Astrocyte of the cerebellum (primary cell): Measurements from ENCODE around the gene VANGL2.

Experiments
- DNase-seq: peaks from one replicate; pipeline ENCODE4 v3.0.0-alpha.2; 2011; ENCODE audit warnings: low read depth
- H3K4me3 ChIP-seq: 2 replicates; pipeline ENCODE4 v1.5.1; 2011; ENCODE audit warnings: mild to moderate bottlenecking, low read depth, low read length, moderate library complexity
- in situ Hi-C: cut with HindIII; loops from 2 replicates; pipeline ENCODE4 v1.10.0; 2017; ENCODE audit warnings: low sequenced_read_pairs
- TF ChIP-seq, protein P1 (sequence below): IDR thresholded peaks from 2 replicates; pipeline ENCODE4 v1.5.1; 2012; ENCODE audit warnings: low read length, low read depth, moderate library complexity, mild to moderate bottlenecking; ENCODE audit errors: missing control alignments

VANGL2 gene

DNA sequence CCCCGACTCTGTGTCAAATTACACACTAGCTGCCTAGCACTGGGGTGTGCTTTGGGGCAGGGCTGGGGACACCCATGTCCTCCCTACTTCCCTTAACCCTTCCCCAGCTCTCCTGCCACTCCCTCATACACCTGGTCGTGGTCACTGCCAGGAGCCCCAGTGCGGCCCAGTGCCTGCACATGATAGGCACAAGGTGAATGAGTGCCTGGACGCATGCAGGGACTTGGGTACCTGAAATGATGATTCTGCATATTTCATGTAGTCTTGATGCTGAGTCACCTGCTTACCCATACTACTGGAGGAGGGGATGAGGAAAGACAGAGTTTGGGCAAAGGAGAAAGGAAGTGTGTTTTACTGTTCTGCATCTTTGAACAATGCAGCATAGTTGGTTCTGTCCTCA lies 1.5 kb upstream of the VANGL2 start:
- TF ChIP-seq, protein P1, sequence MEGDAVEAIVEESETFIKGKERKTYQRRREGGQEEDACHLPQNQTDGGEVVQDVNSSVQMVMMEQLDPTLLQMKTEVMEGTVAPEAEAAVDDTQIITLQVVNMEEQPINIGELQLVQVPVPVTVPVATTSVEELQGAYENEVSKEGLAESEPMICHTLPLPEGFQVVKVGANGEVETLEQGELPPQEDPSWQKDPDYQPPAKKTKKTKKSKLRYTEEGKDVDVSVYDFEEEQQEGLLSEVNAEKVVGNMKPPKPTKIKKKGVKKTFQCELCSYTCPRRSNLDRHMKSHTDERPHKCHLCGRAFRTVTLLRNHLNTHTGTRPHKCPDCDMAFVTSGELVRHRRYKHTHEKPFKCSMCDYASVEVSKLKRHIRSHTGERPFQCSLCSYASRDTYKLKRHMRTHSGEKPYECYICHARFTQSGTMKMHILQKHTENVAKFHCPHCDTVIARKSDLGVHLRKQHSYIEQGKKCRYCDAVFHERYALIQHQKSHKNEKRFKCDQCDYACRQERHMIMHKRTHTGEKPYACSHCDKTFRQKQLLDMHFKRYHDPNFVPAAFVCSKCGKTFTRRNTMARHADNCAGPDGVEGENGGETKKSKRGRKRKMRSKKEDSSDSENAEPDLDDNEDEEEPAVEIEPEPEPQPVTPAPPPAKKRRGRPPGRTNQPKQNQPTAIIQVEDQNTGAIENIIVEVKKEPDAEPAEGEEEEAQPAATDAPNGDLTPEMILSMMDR = no peak

DNA sequence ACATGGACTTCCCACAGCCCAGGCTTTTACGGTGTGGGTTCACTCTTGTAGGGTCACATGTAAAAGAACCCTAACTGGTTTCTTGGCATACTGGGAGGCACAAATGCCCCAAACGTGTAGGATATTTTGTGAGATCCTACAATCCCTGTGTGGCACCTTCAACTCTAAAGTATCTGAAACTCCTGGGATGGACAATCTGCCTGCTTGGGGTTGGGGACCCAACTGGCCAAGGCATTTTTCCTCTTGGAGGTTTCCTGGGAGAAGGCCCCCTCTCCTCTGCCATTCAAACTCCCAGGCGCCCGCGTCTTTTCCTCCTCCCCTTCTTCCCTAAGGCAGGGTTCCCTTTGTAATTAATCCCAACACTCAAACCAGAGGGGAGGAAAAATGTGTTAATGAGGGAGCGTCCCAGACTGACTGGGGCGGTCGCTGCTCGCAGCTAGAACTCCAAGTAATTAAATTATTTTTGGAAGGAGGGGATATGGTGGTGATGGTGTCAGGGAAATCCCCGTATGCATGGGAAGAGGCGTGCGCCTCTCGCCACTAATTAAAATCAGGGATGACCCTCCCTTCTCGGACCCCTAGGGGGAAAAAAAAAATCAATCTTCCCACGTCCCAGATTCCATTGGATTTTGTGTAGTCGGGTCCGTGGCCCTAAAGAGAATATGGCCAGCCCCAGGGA lies 681 bp upstream of the VANGL2 start:
- no peak for DNase-seq
- peak overlapping the region; percentile 82 for H3K4me3 ChIP-seq
- in situ Hi-C loops = no loop called here
- TF ChIP-seq, protein P1 = no peak

More for the DNA sequence above, 1.5 kb upstream of the VANGL2 start:
- no peak for DNase-seq
- in situ Hi-C loops = no loop called here
- no peak overlapping the region for H3K4me3 ChIP-seq

DNA sequence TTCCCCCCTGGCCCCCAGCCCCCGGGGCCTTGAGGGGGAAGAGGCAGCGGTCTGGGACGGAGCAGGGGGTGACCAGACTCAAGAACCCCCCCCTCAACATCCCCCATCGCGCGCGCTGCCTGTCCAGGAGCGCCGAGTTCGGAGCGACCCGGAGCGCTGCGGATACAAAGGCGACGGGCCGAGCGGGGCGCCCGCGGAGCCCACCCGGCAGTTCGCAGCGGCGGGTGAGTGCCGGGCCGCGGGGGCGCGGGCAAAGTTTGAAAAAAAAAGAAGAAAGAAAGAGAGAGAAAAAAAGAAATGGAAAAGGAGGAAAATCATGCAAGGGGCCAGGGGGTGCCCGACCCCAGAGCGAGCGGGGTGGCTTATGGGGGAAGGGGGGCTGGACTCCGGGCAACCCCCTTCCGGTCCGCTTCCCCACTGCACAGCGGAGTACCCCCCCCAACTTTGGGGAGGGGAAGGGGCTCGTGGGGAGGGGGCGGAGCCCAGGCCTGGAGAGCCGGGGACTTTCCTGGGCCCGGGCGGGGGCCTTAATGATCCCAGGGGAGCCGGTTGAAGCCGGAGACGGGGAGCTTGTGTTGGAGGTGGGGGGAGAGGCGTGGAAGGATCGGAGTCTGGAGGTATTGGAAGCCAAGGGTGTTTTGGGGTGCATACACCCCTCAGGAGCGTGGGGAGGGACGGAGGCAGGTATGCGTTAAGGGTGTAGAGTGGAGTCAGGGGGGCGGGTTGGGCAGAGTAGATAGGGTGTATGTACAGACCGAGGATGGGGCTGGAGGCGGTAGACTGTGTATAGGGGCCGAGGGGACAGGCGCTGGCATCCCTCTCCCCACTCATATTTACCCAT lies 502 bp downstream of the VANGL2 start:
- TF ChIP-seq, protein P1 = no peak
- peak overlapping the region; percentile 82 for H3K4me3 ChIP-seq
- in situ Hi-C loops = no loop called here
- no peak for DNase-seq

DNA sequence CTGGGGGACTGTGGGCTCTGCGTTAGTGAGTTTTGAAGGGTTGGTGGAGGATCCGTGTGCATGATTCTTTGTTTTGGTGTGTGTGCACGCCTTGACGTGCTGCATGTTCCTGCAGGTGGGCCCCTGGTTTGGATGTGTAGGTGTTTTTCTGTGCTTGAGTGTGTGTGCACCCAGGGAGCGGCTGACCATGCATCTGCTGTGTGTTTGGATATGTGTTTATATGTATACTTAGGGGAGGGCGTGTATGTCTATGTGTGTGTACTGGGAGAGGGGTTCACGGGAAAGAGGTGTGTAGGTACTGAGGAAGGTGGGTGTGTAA lies 1.1 kb downstream of the VANGL2 start:
- in situ Hi-C loops = no loop called here
- peak overlapping the region; percentile 82 for H3K4me3 ChIP-seq
- TF ChIP-seq, protein P1 = no peak
- no peak for DNase-seq

DNA sequence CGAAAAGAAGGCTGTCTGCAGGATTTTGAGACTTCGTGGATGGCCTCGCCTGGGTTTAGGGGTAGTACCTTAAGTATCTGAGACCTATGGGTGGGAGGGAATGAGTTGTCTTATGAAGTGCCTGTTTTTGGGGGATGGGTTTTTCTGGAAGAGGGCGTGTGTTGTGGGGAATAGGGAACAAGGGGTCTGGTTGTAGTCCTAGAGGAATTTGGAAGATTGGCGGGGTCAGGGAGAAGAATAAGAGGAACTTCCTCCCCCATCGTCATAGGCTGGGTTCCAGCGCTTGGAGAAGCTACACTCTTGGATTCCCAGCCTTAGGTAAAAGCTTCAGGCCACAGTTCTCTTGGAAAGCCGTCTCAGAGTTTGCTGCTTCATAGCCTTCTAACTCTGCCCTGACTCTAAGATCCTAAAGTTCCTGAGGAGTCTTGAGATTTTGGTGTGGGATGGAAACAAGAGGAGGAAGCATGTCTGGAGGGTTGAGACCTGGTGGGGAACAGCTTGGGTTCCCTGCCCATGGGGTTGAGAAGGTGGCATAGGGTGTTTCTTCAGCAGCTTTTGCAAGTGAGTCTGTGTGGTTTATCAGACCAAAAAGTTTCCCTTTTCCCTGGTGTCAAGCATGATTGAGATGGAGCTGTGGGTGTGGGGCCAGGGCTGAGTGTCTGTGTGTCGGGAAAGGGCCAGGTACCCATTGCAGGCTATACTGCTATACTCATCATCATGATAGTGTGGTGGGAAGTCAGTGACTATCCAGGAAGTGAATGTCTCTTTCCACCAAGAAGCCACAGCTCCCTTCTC lies 1.8 kb downstream of the VANGL2 start:
- H3K4me3 ChIP-seq = peak overlapping the region; percentile 82
- in situ Hi-C loops = no loop called here
- no peak for DNase-seq
- TF ChIP-seq, protein P1 = no peak

DNA sequence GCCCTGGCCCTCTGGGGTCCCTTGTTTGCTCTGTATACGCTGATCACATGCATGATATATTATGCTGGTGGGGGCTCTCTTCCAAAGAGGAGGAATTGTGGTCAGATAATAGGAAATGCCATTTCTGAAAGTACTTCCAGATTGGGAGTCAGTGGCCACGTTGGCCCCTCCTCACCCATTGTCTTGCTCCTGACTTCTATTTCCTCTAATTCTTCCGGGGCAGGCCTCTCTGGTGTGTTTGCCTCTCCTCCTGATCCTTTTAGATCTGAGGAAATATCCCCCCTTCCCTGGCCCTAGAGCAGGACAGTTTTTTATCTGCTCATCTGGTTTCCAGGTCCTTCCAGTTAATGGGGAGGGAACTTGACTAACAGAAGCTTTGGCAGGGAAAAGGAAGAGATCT lies 2.9 kb downstream of the VANGL2 start:
- TF ChIP-seq, protein P1 = no peak
- in situ Hi-C loops = no loop called here
- DNase-seq = no peak
- H3K4me3 ChIP-seq = no peak overlapping the region
